HEK293 (cell line): Measurements from ENCODE around the gene SPIRE1.

ENCODE experiments used
- FEZF1 ChIP-seq: fragments of 450-650 bp; formaldehyde crosslinking; IDR thresholded peaks from 2 replicates; pipeline ENCODE4 v1.5.1; 2016; ENCODE audit warnings: missing biosample characterization, missing genetic modification characterization
- ZFP37 ChIP-seq: fragments of 450-650 bp; formaldehyde crosslinking; IDR thresholded peaks from 2 replicates; pipeline ENCODE4 v1.5.1; 2016; ENCODE audit warnings: missing biosample characterization, missing genetic modification characterization
- ZNF10 ChIP-seq: fragments of 450-650 bp; formaldehyde crosslinking; IDR thresholded peaks from 2 replicates; pipeline ENCODE4 v1.5.1; 2017; ENCODE audit warnings: missing biosample characterization, missing genetic modification characterization
- TF ChIP-seq, protein P1 (sequence below): fragments of 450-650 bp; formaldehyde crosslinking; conservative IDR thresholded peaks from 2 replicates; pipeline ENCODE4 v1.5.1; 2016; ENCODE audit warnings: low read depth, missing biosample characterization, missing genetic modification characterization
- TF ChIP-seq, protein P2 (sequence below): fragments of 450-650 bp; formaldehyde crosslinking; IDR thresholded peaks from 2 replicates; pipeline ENCODE4 v1.5.1; 2016; ENCODE audit warnings: missing biosample characterization, missing genetic modification characterization
- TF ChIP-seq, protein P3 (sequence below): fragments of 450-650 bp; formaldehyde crosslinking; IDR thresholded peaks from 2 replicates; pipeline ENCODE4 v1.5.1; 2016; ENCODE audit warnings: missing biosample characterization, missing genetic modification characterization

DNA sequence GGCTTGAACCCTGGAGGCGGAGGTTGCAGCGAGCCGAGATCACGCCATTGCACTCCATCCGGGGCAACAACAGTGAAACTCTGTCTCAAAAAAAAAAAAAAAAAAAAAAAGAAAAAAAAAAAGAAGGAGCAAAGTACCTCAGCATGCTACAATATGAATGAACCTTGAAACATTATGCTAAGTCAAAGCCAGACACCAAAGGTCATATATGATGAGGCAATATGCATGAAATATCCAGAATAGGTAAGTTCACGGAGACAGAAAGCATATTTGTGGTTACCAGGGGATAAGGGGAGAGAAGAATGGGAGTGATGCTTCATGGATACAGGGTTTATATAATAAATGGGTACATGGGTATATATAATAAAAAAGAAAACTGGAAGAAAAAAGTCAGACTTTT, 156.9 kb downstream of the SPIRE1 start:
- TF ChIP-seq ZNF10 (tag by site-specific recombination) (no peak), FEZF1 (no peak), ZFP37 (tag by site-specific recombination) (no peak)
- TF ChIP-seq, protein P1, sequence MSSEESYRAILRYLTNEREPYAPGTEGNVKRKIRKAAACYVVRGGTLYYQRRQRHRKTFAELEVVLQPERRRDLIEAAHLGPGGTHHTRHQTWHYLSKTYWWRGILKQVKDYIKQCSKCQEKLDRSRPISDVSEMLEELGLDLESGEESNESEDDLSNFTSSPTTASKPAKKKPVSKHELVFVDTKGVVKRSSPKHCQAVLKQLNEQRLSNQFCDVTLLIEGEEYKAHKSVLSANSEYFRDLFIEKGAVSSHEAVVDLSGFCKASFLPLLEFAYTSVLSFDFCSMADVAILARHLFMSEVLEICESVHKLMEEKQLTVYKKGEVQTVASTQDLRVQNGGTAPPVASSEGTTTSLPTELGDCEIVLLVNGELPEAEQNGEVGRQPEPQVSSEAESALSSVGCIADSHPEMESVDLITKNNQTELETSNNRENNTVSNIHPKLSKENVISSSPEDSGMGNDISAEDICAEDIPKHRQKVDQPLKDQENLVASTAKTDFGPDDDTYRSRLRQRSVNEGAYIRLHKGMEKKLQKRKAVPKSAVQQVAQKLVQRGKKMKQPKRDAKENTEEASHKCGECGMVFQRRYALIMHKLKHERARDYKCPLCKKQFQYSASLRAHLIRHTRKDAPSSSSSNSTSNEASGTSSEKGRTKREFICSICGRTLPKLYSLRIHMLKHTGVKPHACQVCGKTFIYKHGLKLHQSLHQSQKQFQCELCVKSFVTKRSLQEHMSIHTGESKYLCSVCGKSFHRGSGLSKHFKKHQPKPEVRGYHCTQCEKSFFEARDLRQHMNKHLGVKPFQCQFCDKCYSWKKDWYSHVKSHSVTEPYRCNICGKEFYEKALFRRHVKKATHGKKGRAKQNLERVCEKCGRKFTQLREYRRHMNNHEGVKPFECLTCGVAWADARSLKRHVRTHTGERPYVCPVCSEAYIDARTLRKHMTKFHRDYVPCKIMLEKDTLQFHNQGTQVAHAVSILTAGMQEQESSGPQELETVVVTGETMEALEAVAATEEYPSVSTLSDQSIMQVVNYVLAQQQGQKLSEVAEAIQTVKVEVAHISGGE (tag by site-specific recombination) = no peak
- TF ChIP-seq, protein P2, sequence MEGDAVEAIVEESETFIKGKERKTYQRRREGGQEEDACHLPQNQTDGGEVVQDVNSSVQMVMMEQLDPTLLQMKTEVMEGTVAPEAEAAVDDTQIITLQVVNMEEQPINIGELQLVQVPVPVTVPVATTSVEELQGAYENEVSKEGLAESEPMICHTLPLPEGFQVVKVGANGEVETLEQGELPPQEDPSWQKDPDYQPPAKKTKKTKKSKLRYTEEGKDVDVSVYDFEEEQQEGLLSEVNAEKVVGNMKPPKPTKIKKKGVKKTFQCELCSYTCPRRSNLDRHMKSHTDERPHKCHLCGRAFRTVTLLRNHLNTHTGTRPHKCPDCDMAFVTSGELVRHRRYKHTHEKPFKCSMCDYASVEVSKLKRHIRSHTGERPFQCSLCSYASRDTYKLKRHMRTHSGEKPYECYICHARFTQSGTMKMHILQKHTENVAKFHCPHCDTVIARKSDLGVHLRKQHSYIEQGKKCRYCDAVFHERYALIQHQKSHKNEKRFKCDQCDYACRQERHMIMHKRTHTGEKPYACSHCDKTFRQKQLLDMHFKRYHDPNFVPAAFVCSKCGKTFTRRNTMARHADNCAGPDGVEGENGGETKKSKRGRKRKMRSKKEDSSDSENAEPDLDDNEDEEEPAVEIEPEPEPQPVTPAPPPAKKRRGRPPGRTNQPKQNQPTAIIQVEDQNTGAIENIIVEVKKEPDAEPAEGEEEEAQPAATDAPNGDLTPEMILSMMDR = no peak
- TF ChIP-seq, protein P3, sequence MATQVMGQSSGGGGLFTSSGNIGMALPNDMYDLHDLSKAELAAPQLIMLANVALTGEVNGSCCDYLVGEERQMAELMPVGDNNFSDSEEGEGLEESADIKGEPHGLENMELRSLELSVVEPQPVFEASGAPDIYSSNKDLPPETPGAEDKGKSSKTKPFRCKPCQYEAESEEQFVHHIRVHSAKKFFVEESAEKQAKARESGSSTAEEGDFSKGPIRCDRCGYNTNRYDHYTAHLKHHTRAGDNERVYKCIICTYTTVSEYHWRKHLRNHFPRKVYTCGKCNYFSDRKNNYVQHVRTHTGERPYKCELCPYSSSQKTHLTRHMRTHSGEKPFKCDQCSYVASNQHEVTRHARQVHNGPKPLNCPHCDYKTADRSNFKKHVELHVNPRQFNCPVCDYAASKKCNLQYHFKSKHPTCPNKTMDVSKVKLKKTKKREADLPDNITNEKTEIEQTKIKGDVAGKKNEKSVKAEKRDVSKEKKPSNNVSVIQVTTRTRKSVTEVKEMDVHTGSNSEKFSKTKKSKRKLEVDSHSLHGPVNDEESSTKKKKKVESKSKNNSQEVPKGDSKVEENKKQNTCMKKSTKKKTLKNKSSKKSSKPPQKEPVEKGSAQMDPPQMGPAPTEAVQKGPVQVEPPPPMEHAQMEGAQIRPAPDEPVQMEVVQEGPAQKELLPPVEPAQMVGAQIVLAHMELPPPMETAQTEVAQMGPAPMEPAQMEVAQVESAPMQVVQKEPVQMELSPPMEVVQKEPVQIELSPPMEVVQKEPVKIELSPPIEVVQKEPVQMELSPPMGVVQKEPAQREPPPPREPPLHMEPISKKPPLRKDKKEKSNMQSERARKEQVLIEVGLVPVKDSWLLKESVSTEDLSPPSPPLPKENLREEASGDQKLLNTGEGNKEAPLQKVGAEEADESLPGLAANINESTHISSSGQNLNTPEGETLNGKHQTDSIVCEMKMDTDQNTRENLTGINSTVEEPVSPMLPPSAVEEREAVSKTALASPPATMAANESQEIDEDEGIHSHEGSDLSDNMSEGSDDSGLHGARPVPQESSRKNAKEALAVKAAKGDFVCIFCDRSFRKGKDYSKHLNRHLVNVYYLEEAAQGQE (tag by site-specific recombination) = no peak
